ENCODE results near the gene ARL13A.
A peak's percentile ranks its signal among the peaks of the same experiment; 100 is the strongest.
"Not testable (repeated sequence)": the region's sequence is repeated elsewhere in the genome, so short reads cannot be mapped to it uniquely, and the experiment has no call there.

The ARL13A gene

DNA sequence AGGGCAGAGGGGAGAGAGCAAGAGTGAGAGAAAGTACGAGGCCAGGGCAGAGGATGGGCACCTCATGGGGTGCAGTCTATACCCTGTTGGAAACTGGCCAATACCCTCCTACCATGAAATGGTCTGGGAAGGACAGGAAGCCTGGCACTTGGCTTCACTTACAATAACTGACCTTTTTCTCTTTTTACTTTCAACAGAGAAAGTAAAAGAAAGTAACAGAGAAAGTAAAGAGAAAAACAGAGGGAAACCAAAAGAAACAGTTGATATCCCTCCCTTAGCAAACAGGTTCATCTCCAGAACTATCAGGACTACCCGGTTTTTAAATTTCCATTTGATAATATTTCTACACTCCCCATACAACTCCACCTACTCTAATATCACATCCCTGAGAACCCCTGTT lies 20.6 kb downstream of the ARL13A start:
- no peak for DNase-seq (ENCODE audit: low spot score)

DNA sequence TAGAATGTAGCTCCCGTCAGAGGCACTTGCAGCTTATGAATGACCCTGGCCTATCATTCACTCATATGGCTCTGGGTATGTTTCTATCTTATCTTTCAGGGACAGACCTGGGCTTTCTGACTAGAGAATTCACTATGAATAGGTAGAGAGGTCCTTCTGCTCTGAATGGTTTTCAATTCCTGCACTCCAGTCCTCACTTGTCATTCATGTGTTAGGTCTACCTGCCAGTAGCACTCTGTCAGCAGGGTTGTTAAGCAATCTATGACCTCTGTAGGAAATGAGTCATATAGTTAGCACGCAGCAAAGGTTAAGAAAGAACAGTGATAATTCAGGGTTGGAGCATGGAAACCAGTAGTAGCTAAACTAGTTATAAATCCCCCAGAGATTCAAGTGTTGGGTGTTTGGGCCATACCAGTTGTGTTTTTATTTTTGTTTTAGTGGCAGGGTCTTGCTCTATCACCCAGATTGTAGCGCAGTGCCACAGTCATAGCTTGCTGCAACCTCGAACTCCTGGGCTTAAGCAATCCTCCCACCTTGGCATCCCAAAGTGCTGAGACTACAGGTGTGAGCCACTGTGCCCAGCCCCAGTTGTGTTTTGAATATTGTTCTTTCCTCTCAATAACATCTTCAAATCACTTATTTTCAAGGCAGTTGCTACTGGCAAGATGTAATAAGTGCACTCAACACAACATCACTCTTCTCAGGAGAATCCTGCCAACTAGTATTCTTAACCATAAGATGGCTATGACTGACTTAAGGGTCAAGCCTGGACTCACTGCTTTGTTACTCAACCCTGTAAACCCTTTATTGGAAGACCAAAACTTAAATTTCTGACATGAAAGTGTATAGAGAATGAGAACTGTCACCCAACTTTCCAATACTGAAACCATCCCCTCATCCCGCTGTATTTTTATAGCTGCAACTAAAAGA lies 25.1 kb downstream of the ARL13A start:
- peak; percentile 40 for DNase-seq (ENCODE audit: low spot score)

DNA sequence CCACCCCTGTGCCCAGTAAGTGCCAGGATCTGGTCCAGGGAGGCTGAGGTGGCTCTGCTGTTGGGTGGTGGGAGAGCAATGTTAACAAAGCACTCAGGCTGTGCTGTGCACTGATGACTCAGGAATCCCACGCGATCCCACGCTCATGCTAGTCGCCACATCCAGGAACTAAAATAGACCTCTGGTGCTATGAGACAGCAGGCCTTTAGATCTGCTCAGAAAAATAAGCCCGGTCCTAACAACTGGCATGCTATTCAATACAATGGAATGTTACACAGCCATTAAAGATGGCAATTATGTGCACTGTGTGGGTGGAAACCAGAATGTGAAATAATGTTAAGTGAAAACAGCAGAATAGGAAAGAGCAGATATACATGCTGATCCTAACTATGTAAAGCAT lies 26.0 kb downstream of the ARL13A start:
- DNase-seq (ENCODE audit: low spot score) = no peak

DNA sequence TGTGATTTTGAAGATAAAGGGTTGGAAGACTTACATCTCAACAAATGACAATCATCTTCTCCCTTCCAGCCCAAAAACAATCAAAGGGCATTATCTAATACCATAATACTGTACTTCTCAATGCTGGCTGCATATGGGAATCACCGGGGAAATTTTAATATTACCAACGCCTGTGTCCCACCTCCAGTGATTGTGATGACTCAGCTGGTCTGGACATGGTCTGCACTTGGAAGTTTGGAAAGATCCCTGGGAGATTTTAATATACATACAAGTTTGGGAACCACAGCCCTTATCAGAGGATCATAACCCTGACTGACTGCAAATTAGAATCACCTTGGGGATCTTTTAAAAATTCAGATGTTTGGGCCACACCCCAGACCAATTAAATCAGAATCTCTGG lies 29.9 kb downstream of the ARL13A start:
- DNase-seq (ENCODE audit: low spot score) = no peak

DNA sequence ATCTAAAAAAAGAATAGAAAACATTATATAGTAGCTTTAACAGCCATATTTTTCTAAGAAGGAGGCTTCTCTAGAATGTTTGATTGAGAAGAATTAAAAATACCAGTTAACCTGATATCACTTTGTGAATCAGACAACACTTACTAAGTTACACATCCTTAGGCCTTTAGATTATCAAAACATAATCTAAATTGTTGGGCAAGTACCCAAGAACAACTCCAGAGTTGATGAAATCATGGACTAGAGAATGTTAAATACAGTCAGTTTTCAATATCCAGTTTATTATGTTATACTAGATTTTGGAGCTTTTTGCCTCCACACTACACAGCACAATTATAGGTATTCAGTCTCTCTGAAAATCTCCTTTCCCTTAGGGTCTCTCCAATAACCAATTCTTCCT lies 39.6 kb downstream of the ARL13A start:
- DNase-seq (ENCODE audit: low spot score) = no peak

DNA sequence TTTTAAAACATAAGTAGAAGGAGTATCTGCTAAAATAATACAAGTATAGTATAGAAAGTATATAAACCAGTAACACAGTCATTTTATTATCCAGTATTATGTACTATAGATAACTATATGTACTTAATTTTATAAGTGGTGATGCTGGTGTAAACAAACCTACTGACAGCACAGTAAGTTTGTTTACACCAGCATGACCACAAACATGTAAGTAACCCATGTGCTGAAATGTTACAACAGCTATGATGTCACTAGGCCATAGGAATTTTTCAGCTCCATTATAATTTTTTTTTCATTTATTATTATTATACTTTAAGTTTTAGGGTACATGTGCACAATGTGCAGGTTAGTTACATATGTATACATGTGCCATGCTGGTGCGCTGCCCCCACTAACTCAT lies 42.5 kb downstream of the ARL13A start:
- not testable (repeated sequence) for DNase-seq (ENCODE audit: low spot score)

DNA sequence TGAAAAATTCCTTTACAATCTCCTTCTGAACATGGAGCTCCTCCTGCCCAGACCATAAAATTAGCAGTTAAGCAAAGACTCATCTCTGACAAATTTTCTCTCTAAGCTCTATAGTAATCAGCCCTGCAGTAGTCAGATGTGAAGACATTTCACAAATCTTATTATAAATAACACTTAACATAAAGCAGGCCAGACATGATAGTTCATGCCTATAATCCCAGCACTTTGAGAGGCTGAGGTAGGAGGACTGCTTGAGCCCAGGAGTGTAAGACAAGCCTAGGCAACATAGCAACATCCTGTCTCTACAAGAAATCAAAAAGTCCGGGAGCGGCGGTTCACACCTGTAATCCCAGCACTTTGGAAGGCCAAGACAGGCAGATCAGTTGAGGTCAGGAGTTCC lies 52.5 kb downstream of the ARL13A start:
- no peak for DNase-seq (ENCODE audit: low spot score)

DNA sequence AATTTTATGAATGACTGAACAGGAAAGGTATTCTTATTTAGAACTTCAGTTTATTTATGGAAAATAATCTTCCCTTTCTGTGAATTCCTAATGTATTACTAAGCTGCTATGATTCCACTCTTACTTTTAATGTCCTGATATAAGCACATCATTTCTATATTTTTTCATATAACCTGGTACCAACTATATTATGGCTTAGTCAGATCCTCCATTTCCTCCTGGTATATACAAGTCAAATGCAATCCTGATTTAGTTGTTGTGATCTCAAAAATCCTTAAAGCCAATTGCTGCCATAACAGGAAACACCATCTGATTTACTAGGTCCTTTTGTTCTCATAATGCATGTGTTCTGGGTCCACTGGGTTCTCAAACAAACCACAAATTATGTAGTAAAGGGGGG lies 55.6 kb downstream of the ARL13A start:
- no peak for DNase-seq (ENCODE audit: low spot score)

DNA sequence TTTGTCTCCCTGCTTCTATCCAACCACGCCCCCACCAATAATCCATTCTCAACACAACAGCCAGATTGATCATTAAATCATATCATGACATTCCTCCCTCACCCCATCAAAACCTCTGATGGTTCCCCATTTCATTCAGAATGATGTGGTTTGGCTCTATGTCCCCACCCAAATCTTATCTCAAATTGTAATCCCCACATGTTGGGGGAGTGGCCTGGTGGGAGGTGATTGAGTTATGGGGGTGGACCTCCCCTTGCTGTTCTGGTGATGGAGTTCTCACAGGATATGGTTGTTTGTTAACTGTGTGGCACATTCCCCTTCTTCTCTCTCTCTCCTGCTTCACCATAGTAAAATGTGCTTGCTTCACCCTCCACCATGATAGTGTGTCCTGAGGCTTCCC lies 59.1 kb downstream of the ARL13A start:
- no peak for DNase-seq (ENCODE audit: low spot score)

DNA sequence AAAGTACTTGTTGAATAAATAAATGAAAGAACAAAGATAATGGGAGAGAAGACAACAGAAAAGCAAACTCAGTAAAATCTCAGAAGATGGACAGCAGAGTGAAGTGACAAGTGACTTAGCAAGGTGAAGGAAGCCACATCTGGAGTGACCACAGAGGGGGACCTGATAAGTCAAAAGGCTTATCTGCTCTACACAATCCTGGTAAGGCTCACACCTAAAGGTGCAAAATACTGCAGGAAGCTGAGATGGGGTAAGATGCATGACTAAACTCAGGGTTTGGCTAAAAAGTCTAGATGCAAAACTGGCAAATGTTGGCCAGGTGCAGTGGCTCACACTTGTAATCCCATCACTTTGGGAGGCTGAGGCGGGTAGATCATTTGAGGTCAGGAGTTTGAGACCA lies 60.2 kb downstream of the ARL13A start:
- no peak for DNase-seq (ENCODE audit: low spot score)

DNA sequence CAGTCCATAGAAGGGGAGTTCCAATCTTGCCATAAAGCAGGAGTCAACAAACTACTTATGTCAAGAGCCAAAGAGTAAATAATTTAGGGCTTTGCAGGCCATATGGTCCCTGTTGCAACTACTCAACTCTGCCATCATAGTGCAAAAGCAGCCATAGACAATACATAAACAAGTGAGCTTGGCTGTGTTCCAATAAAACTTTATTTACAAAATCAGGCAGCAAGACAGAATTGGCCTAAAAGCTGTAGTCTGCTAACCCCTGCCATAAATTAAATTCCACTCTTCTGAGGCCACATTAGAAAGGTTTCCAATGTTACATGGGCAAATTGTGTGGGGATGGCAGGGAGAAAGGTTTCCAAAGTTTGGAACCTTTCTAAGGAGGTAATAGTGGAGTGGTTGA lies 67.7 kb downstream of the ARL13A start:
- no peak for DNase-seq (ENCODE audit: low spot score)

DNA sequence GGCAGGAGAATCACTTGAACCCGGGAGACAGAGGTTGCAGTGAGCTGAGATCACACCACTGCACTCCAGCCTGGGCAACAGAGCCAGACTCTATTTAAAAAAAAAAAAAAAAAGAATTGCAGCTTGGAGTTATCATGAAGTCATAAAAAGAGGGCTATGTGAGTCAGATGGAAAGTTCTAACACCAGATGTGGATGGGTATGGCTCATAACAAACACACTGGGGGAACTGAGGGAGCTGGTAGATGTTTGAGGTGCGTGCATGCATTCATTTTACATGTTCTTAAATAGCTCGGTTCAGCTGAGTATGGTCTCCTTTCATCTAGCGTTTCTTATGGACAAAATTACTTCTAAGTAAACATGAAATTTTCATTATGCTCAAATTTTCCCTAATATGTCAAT lies 70.7 kb downstream of the ARL13A start:
- DNase-seq (ENCODE audit: low spot score) = no peak
